Stimulated activated CD4-positive, alpha-beta T cell treated with anti-CD3 and anti-CD28 coated beads, TNF-alpha, amount 100 ng/mL, for 48 hours (primary cell): ENCODE data around the gene SLC25A4.

Source experiments
- DNase-seq, 3 donors: peaks; one replicate each; pipeline ENCODE4 v3.0.0-alpha.2; 2020; ENCODE audit warnings: low read depth in 3 of 3

Gene SLC25A4

DNA sequence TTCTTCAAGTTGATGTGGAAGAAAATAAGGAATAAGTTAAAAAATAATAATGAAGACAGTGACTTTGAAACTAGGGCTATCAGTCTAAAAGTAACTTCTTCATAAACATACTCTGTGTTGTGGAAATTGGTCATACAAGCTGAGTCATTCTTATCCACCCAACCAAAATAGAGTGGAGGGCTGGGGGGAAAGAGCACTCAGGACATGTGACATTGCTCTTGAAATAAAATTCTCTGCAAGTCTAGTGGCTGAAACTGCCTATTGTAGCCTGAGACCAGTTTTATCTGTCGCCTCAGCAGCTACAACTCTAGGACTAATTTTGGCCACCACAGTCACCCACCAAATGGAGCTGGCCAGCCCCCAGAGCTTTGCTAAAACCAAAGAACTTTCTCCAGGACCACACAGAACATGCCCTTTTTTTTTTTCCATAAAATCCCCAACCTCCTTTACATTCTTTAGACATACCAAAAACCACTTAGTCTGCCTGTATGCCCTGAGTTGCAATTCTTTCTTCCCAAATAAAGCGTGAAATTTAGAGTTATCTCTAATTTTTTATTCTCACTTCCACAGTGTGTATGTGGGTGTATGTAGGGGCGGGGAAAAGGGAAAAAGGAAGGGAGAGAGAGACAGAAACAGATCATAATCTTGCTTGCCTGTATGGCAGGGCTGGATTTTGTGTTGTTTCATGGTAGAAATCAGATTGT, 23.0 kb upstream of the SLC25A4 start:
- DNase-seq = no peak

DNA sequence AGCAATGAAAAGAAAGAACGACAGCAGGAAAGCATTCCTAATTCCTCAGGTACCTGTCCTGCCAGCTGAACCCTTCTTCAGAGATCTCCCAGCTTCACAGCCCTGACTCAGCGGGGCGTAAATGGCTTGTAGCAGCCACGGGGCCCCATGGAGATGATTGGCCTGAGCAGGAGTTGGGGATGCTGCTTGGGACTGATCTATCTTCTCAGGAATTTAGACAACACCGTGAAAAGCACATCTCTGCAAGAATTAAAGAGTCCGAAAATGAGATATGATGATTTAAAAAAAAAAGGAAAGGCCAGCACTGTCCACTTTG, 22.5 kb upstream of the SLC25A4 start:
- DNase-seq = no peak

DNA sequence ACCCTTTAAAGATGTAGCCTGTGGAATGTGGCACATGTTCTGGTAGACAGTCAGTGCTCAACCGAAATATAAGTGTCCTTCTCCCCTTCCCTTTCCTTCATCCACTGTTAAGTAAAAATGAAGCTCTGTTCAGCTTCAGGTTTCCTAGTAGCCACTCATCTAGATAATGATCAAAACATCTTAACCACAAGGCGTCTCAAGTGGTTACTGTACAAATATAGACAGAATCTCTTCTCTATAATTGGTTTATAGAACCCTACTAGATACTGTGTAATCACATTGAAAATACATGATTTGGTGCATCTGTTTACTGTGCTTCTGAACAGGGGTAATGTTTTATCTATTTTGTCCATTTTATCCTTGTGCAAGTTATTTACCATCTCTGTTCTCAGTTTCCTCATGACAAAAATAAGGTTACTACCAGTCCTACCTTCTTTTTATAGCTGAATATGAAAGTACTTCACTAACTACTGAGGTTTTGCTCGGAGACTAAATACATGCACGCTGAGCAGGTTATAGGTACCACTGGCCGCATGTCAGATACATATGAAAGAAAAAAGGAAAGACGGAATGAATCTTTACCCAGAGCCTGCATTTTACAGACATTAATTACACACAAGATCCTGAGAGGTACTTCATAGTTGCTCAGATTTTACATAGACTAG, 20.3 kb upstream of the SLC25A4 start:
- no peak for DNase-seq

DNA sequence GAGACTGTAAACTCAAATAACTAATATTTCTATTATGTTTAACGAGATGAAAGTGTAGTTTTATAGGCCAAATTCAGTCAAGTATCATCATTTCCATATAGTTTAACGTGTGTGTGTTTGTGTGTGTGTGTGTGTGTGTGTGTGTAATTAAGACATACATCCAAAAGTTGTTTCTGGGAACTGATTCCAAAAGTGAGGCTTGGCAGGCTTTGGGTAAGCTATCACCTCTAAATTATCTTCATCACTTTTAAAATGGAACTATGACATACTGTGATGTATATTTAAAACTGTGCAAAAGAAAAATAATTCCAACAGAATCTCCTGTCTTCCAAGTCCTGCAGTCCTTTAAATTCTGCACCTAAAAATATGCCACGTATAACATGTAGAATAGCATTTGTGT, 19.1 kb upstream of the SLC25A4 start:
- no peak for DNase-seq

DNA sequence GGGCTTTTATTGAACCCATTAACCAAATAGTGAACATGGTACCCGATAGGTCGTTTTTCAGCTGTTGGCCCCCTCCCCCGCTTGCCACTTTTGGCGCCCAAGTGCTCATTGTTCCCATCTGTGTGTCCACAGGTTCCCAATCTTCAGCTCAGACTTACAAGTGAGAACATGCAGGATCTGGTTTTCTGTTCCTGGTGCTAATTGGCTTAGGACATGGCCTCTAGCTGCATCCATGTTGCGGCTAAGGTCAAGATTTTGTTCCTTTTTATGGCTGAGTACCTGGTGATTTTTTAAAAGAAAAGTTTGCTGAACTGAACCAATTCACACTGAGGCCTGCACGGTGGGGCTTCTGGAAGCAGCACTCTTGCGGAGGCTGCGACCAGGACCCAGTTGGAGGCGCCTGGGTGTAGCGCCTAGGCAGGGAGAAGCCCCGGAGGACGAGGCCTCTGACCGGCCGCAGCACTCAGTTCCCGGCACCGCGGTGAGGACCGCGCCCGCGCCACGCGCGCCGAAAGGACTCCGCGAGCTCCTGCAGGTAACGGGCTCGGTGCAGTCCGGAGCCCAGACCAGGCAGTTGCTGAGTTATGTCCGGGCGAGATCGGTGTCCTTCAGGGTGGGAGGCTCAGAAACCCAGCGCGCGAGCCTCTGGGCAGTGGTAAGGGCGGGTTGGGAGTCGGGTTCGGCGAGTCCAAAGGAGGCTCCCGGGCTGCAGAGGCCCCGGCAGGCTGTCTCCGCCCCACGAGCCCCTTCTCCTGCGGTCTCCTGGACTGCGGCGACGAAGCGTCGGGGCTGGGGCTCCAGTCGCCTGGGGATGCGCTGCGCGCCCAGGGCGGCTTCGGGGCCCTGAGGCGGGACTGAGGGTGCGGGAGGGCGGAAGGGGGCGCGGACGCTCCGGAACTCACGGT, 15.8 kb upstream of the SLC25A4 start:
- no peak for DNase-seq

DNA sequence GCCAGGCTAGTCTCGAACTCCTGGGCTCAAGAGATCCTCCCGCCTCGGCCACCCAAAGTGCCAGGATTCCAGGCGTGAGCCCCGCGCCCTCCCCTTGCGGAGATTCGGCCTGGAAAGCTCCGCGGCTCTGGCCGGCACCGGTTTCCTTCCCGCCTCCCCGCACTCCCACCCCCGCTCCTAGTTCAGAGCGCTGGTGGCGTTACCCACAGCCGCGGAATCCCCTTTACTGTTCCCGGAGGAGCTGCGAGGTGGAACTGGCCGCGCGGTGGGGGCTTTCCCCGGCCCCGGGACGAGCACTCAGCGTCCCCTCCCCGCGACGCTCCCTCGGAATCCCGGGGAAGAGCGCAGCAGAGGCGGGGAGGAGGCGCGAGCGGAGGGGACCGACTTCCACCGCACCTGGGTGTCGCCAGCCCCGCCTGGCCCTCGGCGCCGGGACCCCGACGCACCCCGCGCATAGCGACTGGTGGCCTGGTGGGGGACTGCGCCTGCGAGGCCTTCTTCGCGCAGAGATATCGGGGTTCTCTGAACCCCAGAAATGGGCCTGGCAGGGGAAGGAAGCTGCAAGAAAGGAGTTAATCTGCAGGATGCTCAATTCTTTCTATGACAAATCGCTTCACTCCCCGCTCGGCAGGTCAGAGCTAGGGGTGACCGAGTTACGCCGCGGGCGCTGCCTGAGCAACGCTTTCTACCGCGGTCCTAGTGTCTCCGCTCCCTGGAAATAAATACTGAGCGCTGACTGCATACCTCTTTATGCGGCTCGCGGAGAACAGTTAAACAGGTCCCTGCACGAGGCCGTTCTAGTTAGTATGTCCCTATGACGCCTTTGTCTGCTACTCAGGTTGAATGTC, 14.6 kb upstream of the SLC25A4 start:
- no peak for DNase-seq

DNA sequence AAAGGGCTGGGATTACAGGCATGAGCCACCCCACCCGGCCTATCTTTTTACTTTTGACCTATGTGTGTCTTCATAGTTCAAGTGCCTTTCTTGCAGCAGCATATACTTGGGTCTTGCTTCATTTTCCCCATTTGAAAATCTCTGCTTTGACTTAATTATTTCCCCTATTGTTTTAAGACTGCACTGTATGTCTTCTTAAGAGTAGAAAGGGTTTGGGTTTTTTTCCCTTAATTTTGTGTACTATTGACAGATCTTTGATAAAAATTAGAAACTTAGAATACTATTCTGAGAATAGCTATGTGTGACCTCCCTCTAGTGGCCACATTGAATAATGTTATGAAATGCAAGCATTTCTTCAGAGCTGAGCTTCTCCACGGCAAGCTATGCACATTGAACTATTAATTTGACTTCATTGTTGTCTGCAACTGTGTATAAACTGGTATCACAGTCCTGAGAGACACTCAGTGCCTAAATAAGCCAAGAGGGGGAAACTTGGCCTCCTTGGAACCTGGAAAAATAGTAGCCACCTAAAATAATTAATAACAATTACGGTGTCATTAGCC, 8.7 kb upstream of the SLC25A4 start:
- no peak for DNase-seq

DNA sequence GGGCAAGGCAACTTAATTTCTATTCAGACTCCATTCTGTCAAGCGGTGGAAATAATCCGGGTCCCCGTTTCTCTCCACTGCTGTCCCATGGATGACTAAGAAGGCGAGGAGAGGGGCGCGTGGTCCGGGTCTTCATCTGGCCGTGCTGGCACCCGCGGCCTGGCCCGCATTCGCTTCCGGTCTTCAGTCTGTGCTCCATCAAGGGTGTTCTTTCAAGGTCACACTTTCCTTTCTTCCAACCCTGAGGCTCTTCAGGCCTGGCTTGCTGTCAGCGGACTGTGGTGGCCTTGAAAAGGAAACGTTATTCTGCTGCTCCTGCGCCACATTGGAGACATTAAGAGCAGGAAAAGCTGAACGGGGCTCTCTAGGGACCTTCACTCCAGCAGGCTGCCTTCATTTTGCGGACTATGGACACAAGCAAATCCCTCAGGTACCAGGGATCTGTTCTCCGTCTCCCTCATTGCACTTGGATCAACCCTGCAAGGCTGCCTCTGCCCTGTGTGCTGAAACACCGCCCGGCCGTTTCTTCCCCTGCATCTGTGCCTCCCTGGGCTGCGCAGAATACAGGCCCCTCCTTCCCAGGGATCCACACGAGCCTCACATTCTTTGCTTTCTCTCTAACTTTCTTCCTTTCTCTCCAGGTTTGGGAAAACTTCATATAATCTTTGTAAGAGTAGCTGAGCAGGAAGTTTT, 5.7 kb upstream of the SLC25A4 start:
- no peak for DNase-seq

DNA sequence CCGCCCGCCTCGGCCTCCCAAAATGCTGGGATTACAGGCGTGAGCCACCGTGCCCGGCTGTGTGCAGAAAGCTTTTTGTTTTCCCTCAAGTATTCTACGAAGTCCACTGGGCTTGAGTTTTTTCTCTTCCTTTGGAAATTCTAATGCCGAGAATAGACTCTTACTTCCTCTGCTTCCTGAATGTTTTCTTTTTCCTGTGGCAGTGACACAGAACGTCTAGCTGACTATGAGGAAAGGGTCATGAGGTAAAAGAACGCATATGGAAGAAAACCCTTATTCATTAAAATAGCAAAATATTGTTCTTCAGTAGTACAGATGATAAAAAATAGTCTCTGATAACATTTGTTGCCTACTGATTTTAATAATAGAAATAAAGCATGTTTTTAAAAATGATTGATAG, 4.9 kb upstream of the SLC25A4 start:
- no peak for DNase-seq

DNA sequence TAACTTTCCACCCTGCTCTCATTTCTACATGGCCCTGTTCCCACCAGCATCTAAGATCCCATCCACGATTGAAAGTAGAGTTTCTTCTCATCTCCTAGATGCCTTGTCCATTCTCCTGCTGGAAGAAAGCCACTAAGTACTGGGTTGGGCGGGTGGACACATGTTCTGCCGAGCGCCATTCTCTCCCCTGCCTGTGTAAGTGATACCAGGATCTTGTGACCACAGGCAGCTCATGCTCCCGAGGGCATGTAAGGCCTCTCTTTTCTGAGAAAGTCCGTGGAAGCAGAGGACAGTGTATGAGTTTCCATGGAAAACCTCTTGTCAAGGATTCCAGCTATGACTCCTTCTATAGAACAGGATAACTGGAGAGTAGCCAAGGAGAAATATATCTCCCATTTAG, 3.3 kb upstream of the SLC25A4 start:
- no peak for DNase-seq

DNA sequence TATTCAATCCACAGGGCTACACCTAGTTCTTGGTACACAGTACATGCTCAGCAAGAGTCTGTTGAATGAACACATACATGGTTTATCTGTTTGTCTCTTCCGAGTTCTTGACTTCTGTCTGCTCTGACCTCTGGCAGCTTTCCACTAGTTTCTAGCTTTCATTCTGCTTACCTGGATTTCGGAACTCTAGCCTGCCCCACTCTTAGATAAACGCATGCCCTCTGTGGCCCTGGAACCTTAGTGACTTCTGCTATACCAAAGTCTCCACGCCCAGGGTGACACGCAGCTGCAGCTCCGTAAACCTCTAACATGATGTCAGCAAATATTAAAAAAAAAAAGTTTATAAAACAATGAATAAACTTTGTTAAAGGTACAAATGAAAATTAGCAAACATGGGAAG, 1.3 kb upstream of the SLC25A4 start:
- DNase-seq = no peak

DNA sequence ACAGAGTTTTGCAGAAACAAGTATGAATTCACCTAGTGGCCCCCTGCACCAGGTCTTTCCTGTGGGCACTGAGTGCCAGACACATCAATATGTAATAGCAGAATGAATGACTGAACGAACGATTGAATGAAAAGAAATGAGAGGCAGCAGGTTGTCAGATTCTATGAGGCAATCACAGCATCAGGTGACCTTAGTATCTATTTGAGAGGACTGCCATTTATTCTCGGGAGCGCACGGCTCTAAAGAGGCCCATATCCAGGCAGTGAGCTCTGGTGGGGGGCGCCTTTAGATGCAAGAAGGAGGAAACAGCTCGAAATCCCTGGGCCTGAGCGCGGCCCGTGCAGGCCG, 528 bp upstream of the SLC25A4 start:
- DNase-seq = no peak

DNA sequence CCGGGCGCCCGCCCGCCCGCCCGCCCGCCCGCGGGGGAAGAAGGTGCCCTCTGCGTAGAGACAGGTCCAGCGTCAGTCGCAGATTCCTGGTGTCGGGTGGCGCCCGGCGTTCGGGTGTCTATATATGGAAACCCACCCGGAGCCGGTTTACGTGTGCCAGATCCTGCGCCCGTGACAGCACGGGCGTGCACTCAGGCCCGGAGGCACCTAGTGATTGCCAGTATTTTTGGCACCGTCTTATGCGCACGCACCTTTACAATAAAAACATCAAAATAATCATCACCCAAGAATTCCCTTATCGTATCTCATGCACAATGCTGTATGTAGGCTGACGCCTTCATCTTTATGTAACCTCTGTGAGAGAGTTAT, 519 bp downstream of the SLC25A4 start:
- no peak for DNase-seq

DNA sequence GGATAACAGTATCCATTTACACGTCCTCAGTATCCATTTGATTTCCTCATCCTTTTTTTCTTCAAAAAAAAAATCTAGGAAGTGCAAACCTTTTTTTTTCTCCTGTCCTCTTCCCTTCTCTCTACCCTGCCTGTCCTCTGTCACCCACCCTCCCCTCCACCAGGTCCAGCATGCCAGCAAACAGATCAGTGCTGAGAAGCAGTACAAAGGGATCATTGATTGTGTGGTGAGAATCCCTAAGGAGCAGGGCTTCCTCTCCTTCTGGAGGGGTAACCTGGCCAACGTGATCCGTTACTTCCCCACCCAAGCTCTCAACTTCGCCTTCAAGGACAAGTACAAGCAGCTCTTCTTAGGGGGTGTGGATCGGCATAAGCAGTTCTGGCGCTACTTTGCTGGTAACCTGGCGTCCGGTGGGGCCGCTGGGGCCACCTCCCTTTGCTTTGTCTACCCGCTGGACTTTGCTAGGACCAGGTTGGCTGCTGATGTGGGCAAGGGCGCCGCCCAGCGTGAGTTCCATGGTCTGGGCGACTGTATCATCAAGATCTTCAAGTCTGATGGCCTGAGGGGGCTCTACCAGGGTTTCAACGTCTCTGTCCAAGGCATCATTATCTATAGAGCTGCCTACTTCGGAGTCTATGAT, 1.7 kb downstream of the SLC25A4 start:
- no peak for DNase-seq

DNA sequence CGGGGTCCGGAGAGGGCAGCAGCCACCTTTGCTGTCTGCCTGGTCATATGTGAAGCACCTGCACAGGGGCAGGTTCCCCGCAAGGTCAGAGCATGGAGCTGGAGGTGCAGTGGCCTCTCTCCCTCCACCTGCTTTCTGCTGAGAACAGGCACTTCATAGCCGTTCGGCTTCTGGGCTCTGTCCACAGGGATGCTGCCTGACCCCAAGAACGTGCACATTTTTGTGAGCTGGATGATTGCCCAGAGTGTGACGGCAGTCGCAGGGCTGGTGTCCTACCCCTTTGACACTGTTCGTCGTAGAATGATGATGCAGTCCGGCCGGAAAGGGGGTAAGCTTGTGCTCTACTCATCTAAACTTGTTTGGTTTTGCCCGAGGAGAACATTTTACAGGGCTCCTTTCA, 2.5 kb downstream of the SLC25A4 start:
- DNase-seq = no peak

DNA sequence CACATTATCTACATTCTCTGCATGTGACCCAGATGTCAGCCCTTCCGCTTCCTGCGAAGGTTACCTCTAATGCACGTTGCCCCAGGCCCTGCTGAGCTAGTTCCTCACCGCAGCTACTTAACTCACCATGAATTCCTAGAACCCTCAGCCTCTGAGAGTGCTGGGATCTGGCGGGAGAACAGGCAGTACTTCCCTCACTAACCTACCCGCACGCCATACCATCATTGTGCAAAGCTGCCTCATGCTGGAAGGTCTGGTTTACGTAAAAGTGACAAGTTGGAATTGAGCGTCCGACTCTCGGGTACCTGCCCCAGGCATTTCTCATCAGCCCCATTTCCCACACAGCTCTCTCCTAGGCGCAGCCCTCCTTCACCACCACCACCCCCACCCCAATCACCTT, 6.3 kb downstream of the SLC25A4 start:
- no peak for DNase-seq

DNA sequence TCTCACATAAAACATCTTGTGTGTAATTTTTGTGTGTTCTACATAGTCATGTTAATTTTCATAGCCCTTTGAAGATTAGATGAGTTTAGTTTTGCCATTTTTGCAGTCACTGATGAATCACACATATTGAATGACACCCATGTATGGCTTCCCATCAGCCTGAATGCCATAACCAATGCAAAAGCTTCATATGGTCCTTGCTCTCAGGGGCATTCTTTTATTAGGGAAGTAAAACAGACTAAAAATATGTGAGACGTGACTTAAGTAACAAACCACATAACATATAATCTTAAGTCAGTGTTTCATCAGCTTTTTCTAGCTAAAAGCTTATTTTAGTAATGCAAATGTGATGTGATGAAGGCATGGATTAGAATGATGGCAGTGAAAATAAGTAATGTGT, 8.2 kb downstream of the SLC25A4 start:
- no peak for DNase-seq

DNA sequence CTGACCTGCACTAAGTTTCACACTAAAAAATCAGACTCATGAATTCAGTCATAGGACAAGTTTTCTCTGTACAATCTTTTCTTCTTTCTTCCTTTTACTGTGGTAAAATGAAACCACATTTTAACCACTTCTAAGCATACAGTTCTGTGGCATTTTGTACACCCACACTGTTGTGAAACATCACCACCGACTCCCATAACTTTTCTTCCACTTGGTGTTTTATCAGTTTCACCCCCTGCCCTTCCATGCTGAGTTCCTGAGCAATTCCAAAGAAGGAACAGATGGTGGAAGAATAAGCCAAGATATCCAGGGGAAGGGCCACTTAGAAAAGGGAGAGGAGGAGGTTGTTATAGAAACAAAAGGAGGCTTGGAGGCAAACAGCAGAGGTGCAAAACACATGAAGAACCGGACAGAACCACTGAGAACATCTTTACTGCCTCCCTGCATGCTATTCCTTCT, 22.6 kb downstream of the SLC25A4 start:
- no peak for DNase-seq

DNA sequence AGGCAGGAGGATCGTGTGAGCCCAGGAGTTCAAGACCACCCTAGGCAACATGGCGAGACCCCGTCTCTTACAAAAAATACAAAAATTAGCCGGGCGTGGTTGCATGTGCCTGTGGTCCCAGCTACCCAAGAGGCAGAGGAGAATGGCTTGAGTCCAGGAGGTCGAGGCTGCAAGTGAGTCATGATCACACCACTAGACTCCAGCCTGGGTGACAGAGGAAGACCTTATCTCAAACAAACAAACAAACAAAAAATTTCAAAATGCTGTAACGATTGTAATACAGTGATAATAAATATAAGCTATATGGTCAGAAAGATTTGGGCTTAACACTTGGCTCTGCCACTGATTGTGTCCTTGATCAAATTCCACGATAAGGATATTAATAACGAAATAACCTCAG, 24.2 kb downstream of the SLC25A4 start:
- DNase-seq = no peak

DNA sequence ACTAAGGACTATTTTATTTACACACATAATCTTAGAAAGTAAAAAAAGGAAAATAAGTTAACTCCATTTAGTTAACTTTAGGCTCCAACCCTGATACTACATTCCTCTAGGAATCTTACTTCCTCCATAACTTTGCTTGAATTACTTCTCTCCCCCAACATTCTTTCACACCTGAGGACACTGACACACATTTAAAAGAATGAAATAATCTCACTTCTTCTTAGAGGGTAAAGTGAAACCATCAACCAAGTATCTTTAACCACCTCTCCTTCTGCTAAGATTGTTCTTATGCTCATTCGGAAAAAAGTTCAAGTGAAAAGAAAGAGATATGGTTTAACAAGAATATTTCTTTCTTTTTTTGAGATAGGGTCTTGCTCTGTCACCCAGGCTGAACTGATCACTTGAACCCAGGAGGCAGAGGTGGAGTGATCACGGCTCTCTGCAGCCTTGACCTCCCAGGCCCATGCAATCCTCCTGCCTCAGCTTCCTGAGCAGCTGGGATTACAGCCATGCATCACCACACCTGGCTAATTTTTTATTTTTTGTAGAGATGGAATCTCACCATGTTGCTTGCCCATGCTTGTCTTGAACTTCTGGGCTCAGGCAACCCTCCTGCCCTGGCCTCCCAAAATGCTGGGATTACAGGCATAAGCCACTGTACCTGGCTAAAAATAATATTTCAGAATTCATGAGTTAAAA, 28.5 kb downstream of the SLC25A4 start:
- DNase-seq = no peak
